Measurements from ENCODE around the gene SLC46A1.

DNA sequence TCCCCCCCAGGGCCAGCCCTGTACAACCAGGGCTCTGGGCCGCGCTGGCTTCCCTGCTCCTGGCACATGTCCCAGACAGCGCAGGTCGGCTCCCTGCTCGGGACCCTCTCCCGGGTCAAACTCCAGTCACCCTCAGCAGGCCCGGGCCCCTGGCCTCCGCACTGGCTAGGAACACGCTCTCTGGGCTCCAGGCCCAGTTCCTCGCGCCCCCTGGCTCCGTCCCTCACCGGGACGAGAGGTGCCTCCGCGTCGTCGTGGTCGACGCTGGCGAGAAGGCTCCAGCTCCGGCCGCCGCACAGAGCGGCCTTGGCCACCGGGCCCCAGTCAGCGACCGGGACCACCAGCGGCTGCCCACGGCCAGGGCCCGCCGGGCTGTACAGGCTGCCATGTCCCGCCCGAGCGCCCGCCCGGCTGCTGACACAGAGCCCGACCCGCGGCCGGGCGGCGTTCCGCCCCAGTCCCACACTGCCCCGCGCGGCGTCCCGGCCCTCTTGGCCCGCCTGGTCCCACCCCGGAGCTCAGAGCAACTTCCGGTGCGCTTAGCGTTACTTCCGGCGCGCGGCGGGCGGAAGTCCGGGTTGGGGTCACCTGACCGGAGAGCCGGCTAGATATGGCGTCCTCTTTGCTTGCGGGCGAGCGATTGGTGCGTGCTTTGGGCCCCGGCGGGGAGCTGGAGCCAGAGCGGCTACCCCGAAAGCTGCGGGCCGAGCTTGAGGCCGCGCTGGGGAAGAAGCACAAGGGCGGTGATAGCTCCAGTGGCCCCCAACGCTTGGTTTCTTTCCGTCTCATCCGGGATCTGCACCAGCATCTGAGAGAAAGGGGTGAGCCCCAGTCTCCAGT lies 48.7 kb downstream of the SLC46A1 start, which contains the start of gene POLDIP2:
- TF ChIP-seq, protein P1, sequence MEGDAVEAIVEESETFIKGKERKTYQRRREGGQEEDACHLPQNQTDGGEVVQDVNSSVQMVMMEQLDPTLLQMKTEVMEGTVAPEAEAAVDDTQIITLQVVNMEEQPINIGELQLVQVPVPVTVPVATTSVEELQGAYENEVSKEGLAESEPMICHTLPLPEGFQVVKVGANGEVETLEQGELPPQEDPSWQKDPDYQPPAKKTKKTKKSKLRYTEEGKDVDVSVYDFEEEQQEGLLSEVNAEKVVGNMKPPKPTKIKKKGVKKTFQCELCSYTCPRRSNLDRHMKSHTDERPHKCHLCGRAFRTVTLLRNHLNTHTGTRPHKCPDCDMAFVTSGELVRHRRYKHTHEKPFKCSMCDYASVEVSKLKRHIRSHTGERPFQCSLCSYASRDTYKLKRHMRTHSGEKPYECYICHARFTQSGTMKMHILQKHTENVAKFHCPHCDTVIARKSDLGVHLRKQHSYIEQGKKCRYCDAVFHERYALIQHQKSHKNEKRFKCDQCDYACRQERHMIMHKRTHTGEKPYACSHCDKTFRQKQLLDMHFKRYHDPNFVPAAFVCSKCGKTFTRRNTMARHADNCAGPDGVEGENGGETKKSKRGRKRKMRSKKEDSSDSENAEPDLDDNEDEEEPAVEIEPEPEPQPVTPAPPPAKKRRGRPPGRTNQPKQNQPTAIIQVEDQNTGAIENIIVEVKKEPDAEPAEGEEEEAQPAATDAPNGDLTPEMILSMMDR (IDR thresholded peaks at IDR 0.05; ENCODE audit: borderline replicate concordance, extremely low read depth, low read length, poor library complexity, severe bottlenecking): no peak
- TF ChIP-seq EZH2 (IDR thresholded peaks at IDR 0.05; ENCODE audit: borderline replicate concordance, low read depth, low read length, severe bottlenecking): no peak
